ENCODE results near the gene MAP7. TPM values are rescaled to one million over a fixed set of nuclear protein-coding genes. Genes with fewer than 3 reads are reported as not detected.
A peak's percentile ranks its signal among the peaks of the same experiment; 100 is the strongest.

The MAP7 gene
- total and polyA plus RNA-seq, 4 donors: 3.2 to 17.5 (median 8.3) TPM

GRCh38 chr6:136548582-136549299, 1.5 kb downstream of the MAP7 start:
- H3K9ac ChIP-seq (ENCODE audit: low read depth in 1 of 2, low read length in 2 of 2): peak overlapping the region in 1 of 2 donors; percentile 33
- peaks cover 4 to 25% (median 16%) of the 10 kb centered on the region in 4 donors for H3K4me1 ChIP-seq (ENCODE audit: control insufficient read depth in 4 of 4, insufficient read depth in 4 of 4, low read length in 3 of 4)
- H3K36me3 ChIP-seq (ENCODE audit: control insufficient read depth in 4 of 4, insufficient read depth in 3 of 4, low read depth in 1 of 4, low read length in 3 of 4): no peaks in the 10 kb centered on the region
- TF ChIP-seq TAF1 (conservative IDR thresholded peaks at IDR 0.05): no peak
- no peak for TF ChIP-seq HNF4A (conservative IDR thresholded peaks at IDR 0.05)
- TF ChIP-seq ATF3 (IDR thresholded peaks at IDR 0.05): no peak
- no peak for TF ChIP-seq HNF4G (IDR thresholded peaks at IDR 0.05)
- 62% methylated on average over 14 of the region's 14 CpGs for WGBS
- no peak overlapping the region for H3K27ac ChIP-seq (ENCODE audit: low read depth in 1 of 2, low read length in 2 of 2)
- H3K27me3 ChIP-seq (ENCODE audit: control insufficient read depth in 4 of 4, insufficient read depth in 4 of 4, low read length in 3 of 4): no peaks in the 10 kb centered on the region
- peak overlapping the region in 1 of 3 donors; percentile 91 for H3K4me3 ChIP-seq (ENCODE audit: low read depth in 1 of 3, low read length in 3 of 3)
- DNase-seq (ENCODE audit: low spot score): no peak
- H3K9me3 ChIP-seq (ENCODE audit: control insufficient read depth in 4 of 4, low read length in 3 of 4): no peaks in the 10 kb centered on the region

- Histone ChIP-seq H3K27me3 (ENCODE audit: control insufficient read depth in 4 of 4, insufficient read depth in 4 of 4, low read length in 3 of 4) (no peaks in the 10 kb centered on the region), H3K9ac (ENCODE audit: low read depth in 1 of 2, low read length in 2 of 2) (no peak overlapping the region), H3K9me3 (ENCODE audit: control insufficient read depth in 4 of 4, low read length in 3 of 4) (no peaks in the 10 kb centered on the region), H3K4me3 (ENCODE audit: low read depth in 1 of 3, low read length in 3 of 3) (no peak overlapping the region), H3K4me1 (ENCODE audit: control insufficient read depth in 4 of 4, insufficient read depth in 4 of 4, low read length in 3 of 4) (peaks cover 4 to 25% (median 16%) of the 10 kb centered on the region in 4 donors), H3K27ac (ENCODE audit: low read depth in 1 of 2, low read length in 2 of 2) (no peak overlapping the region), H3K36me3 (ENCODE audit: control insufficient read depth in 4 of 4, insufficient read depth in 3 of 4, low read depth in 1 of 4, low read length in 3 of 4) (no peaks in the 10 kb centered on the region)
- 89% methylated on average over 1 of the region's 1 CpG for WGBS
- no peak for TF ChIP-seq TAF1 (conservative IDR thresholded peaks at IDR 0.05)
- TF ChIP-seq HNF4G (IDR thresholded peaks at IDR 0.05): no peak
- no peak for TF ChIP-seq ZBTB33 (IDR thresholded peaks at IDR 0.05)
- no peak for TF ChIP-seq SP1 (IDR thresholded peaks at IDR 0.05)
- no peak for TF ChIP-seq FOXA1 (IDR thresholded peaks at IDR 0.05)
- TF ChIP-seq MAX (IDR thresholded peaks at IDR 0.05): no peak
- TF ChIP-seq REST (IDR thresholded peaks at IDR 0.05): no peak
- TF ChIP-seq RXRA (IDR thresholded peaks at IDR 0.05): no peak
- TF ChIP-seq GABPA (IDR thresholded peaks at IDR 0.05 in 1 of 2, conservative IDR thresholded peaks at IDR 0.05 in 1 of 2): no peak
- no peak for TF ChIP-seq HNF4A (conservative IDR thresholded peaks at IDR 0.05)
- TF ChIP-seq CTCF (IDR thresholded peaks at IDR 0.05; ENCODE audit: low read depth, low read length, missing input control): no peak
- TF ChIP-seq YY1 (IDR thresholded peaks at IDR 0.05): no peak
- TF ChIP-seq NR2F2 (IDR thresholded peaks at IDR 0.05): no peak
- no peak for TF ChIP-seq RAD21 (IDR thresholded peaks at IDR 0.05)
- TF ChIP-seq EGR1 (IDR thresholded peaks at IDR 0.05; ENCODE audit: low read depth in 2 of 2): no peak
- TF ChIP-seq ATF3 (IDR thresholded peaks at IDR 0.05): no peak
- no peak for TF ChIP-seq FOXA2 (IDR thresholded peaks at IDR 0.05)
- TF ChIP-seq JUND (IDR thresholded peaks at IDR 0.05): no peak
- no peak for DNase-seq (ENCODE audit: low spot score)
Observed at GRCh38 chr6:136547871-136548270, 2.4 kb downstream of the MAP7 start.
